Eye (tissue), 1 donor: ENCODE data around the gene NKAIN2.
A peak's percentile ranks its signal among the peaks of the same experiment; 100 is the strongest.
"Not testable (repeated sequence)": the region's sequence is repeated elsewhere in the genome, so short reads cannot be mapped to it uniquely, and the experiment has no call there.

Experiments
- DNase-seq: peaks from one replicate; pipeline ENCODE4 v3.0.0-alpha.2; 2015

The NKAIN2 gene

DNA sequence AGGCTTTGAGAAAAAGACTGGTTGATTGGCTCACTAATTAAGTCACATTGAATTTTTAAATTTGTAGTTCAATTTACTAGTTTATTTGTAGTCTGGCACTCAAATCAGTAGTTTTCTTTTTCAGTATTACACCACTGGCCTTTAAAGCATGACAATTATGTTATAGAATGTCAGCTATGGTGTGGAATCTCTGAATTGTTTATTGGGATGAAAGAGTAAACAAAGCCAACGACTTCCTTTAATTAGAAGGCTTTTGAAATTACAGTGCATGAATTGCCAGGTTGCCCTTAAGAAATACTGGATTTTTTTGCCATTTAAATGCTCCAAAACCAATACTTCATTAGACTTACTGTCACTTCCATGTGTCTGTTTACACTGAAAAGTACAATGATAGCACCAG, 731.6 kb downstream of the NKAIN2 start:
- DNase-seq = no peak

- DNase-seq = no peak
Observed at GRCh38 chr6:124535746-124536145, 732.1 kb downstream of the NKAIN2 start.

GRCh38 chr6:124536157-124536841, 732.6 kb downstream of the NKAIN2 start:
- DNase-seq = no peak

DNA sequence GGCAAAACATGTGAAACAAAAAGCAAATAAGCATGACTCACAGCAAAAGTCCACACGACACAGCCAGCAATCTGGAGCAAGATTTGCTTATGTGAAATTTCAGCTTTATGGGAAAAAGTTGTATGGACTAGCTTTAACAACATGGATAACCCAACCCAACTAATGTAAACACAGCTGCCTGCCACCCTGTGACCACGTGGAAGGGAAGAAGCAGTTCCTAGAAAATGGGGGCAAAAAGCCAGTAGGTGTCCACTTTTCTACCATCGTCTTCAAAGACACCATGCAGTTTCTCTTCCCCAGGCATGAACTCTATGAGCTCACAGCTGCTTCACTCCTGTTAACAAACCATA, 733.2 kb downstream of the NKAIN2 start:
- no peak for DNase-seq

GRCh38 chr6:124539096-124539495, 735.4 kb downstream of the NKAIN2 start:
- no peak for DNase-seq

- no peak for DNase-seq
Observed at GRCh38 chr6:124541573-124541972, 737.9 kb downstream of the NKAIN2 start.

DNA sequence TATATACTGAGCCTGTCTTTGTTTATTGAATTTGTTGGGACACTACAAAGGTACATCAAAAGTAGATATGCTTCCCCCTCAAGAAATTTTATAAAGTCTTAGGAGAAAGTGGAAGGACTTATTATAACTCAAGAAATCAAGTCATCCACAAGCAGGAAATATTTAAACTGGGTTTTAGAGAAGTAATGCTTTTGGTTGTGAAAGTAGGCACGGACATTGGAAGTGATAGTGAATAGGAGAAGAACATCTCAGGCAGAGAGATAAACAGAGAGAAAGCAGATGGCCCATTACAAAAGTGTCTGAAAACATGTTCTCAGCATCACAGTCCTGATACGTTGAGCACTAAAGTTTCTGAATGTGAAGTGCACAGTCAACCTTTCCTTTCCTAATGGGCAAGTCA, 742.9 kb downstream of the NKAIN2 start:
- no peak for DNase-seq

GRCh38 chr6:124551711-124552233, 748.1 kb downstream of the NKAIN2 start:
- DNase-seq = no peak

DNA sequence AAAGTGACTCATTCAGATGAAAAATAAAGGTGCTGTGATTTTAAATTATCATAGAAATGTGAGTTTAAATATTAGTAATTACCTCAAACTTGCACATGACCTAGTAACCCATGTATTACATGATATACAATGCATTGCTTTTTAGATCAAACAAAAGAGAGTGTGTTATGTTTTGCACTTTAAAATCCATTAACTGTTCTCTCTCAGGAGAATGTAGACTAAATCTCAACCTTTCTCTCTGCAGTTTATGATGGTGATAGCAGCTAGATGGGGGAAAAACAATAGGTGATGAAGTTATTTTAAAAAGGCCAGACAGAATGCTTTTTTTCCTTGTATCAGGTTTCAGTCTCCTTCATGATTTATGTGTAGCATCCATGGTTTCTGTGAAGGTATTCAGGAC, 754.2 kb downstream of the NKAIN2 start:
- no peak for DNase-seq

DNA sequence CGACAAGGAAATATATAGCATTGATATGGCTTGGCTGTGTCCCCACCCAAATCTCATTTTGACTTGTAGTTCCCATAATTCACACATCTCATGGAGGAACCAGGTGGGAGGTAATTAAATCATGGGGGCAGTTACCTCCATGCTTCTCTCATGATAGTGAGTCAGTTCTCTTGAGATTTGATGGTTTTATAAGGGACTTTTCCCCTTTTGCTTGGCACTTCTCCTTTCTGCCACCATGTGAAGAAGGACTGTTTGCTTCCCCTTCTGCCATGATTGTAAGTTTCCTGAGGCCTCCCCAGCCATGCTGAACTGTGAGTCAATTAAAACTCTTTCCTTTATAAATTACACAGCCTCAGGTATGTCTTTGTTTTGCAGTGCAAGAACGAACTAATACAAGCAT, 756.4 kb downstream of the NKAIN2 start:
- DNase-seq = not testable (repeated sequence)

DNA sequence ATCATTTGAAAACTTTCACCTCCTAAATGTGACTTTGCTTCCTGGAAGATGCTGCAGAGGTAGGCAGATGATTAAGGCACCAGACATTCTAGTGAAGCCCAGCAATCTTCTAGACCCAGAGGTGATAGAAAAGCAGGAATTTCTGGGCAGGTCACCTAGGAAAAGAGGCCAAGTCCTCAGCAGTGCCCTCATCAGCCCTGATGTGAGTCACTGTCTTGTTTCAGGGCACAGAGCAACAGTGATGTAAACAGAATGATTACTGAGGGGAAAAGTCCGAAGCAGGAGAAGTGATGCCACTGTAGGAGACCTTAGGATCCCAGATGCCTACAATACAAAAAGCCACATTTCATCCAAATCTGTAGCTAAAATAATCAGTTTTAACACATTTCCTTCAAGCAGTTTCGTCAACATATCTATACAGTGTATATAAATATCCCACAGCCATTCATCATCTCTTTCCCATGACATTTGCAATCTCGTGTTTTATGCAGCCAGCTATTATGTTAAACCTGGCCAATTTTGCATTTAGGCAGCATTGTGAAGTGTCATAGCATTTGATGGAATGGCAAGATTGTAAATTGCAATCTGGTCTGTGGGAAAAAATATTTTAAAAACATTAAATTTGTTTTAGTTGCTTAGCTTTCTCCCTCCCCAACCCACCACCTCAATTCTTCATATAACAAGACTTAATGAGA, 757.4 kb downstream of the NKAIN2 start:
- no peak for DNase-seq

DNA sequence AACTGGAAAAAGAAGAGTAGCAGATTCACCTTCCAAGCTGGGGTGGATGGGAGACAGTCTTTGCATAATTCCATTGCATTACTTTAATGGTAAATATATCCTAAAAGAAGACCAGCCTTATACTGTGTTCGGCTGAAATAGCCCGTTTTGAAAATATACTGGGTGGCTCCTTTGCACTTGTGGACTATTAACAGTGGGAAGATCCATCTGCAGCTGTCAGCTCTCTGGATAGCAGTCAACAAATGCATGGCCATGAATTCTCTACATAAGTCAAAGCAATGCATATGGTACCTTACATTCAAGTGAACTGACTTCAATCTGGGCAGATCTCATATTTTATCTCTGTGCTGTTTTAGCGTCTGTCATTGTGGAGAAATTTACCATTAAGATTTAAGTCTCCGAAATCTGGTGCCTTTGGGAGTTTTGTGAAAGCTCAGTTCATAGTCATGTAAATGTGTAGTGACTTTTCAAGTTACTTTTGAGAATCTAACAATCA, 758.0 kb downstream of the NKAIN2 start:
- DNase-seq = no peak

DNA sequence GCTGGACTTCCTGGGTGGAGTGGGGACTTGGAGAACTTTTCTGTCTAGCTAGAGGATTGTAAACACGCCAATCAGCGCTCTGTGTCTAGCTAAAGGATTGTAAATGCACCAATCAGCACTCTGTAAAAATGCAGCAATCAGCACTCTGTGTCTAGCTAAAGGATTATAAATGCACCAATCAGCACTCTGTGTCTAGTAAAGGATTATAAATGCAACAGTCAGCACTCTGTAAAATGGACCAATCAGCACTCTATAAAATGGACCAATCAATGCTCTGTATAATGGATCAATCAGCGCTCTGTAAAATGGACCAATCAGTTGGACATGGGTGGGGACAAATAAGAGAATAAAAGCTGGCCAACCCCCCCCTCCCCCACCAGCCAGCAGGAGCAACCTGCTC, 760.5 kb downstream of the NKAIN2 start:
- DNase-seq = not testable (repeated sequence)

DNA sequence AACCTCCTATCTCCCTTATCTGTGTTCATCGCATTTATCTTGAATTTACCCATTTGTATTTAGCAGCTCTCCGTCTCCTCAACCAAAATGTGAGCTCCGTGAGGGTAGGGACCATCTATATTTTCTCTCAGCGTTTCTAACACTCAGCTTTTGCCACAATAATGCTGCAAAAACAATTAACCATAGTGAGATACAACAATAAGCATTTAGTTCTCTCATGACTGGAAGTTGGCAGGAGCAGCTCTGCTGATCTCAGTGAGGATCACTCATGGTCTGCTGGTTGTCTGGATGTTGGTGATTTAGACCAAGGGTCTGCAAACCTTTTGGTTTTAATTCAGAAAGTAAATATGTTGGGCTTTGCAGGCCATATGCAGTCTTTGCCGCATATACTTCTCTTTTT, 763.7 kb downstream of the NKAIN2 start:
- DNase-seq = no peak

GRCh38 chr6:124573953-124574352, 770.3 kb downstream of the NKAIN2 start:
- no peak for DNase-seq

GRCh38 chr6:124577734-124578281, 774.1 kb downstream of the NKAIN2 start:
- no peak for DNase-seq

GRCh38 chr6:124590001-124590400, 786.3 kb downstream of the NKAIN2 start:
- no peak for DNase-seq

GRCh38 chr6:124599656-124600055, 796.0 kb downstream of the NKAIN2 start:
- peak; percentile 16 for DNase-seq

- no peak for DNase-seq
Observed at GRCh38 chr6:124604719-124605118, 801.1 kb downstream of the NKAIN2 start.

GRCh38 chr6:124607119-124607627, 803.5 kb downstream of the NKAIN2 start:
- no peak for DNase-seq

GRCh38 chr6:124613031-124613430, 809.4 kb downstream of the NKAIN2 start:
- DNase-seq = peak; percentile 27

GRCh38 chr6:124622351-124622750, 818.7 kb downstream of the NKAIN2 start:
- no peak for DNase-seq

GRCh38 chr6:124633655-124634054, 830.0 kb downstream of the NKAIN2 start:
- no peak for DNase-seq

DNA sequence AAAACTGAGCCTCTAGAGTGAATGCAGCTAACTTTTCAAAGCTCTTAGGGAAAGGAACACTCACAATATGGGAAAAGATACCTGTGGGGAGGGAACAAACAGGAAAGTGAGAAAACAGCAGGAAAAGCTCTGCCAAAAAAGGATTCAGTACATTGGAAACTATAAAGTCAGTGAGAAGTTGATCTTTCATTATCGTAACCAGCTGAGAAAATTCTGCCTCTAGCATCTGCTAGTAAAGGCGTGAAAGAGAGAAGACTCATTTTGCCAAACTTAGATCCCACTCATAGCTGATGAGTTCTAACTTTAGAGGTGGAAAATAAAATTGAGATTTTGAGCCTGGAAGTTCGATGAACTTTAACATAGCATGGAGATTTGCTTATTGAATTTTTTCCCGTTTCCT, 836.8 kb downstream of the NKAIN2 start:
- no peak for DNase-seq
